Non-pigmented ciliary epithelial cell (primary cell): Measurements from ENCODE around the gene LAPTM5.

Experiments
- DNase-seq: peaks from one replicate; pipeline ENCODE4 v3.0.0-alpha.2; 2010; ENCODE audit warnings: low read depth

LAPTM5 gene

GRCh38 chr1:30728832-30729638 lies 28.5 kb downstream of the LAPTM5 start:
- no peak for DNase-seq

GRCh38 chr1:30728340-30728739 lies 29.2 kb downstream of the LAPTM5 start:
- no peak for DNase-seq

GRCh38 chr1:30727824-30728223 lies 29.8 kb downstream of the LAPTM5 start:
- DNase-seq: no peak

- no peak for DNase-seq
Measured at GRCh38 chr1:30726773-30727684, 30.5 kb downstream of the LAPTM5 start.

GRCh38 chr1:30726236-30726635 lies 31.3 kb downstream of the LAPTM5 start:
- DNase-seq: no peak

GRCh38 chr1:30725450-30726095 lies 32.0 kb downstream of the LAPTM5 start:
- no peak for DNase-seq

GRCh38 chr1:30724655-30725421 lies 32.7 kb downstream of the LAPTM5 start:
- DNase-seq: no peak

- no peak for DNase-seq
Measured at GRCh38 chr1:30724175-30724574, 33.4 kb downstream of the LAPTM5 start.

GRCh38 chr1:30723331-30723755 lies 34.2 kb downstream of the LAPTM5 start, which contains the start of gene MATN1:
Gene MATN1, minus strand, starts transcription at chr1:30723585. Its CDS starts 34 bp downstream, at chr1:30723551.
- DNase-seq: no peak

GRCh38 chr1:30721812-30722537 lies 35.6 kb downstream of the LAPTM5 start:
- no peak for DNase-seq

- DNase-seq: no peak
Measured at GRCh38 chr1:30721341-30721793, 36.2 kb downstream of the LAPTM5 start.

- DNase-seq: no peak
Measured at GRCh38 chr1:30720271-30721223, 37.0 kb downstream of the LAPTM5 start.

- no peak for DNase-seq
Measured at GRCh38 chr1:30719406-30720270, 37.9 kb downstream of the LAPTM5 start.

- peak; percentile 91 for DNase-seq
Measured at GRCh38 chr1:30718636-30719405, 38.8 kb downstream of the LAPTM5 start.

GRCh38 chr1:30718091-30718635 lies 39.4 kb downstream of the LAPTM5 start:
- DNase-seq: peak; percentile 82

GRCh38 chr1:30716646-30717045 lies 40.9 kb downstream of the LAPTM5 start:
- DNase-seq: no peak

GRCh38 chr1:30715886-30716285 lies 41.7 kb downstream of the LAPTM5 start:
- no peak for DNase-seq

- no peak for DNase-seq
Measured at GRCh38 chr1:30715216-30715615, 42.4 kb downstream of the LAPTM5 start.
